NCI-H2081 (cell line): ENCODE measurements around the gene KCNIP2.

Experiments
- DNase-seq, 2 experiments: peaks; one replicate each; lab custom pipeline; 2025; lab: John Stamatoyannopoulos, UW

The KCNIP2 gene

GRCh38 chr10:101851411-101852116 is 8.0 kb upstream of the KCNIP2 start:
- no peak for DNase-seq

- DNase-seq: no peak
Measured at GRCh38 chr10:101850749-101851148, 7.1 kb upstream of the KCNIP2 start.

DNA sequence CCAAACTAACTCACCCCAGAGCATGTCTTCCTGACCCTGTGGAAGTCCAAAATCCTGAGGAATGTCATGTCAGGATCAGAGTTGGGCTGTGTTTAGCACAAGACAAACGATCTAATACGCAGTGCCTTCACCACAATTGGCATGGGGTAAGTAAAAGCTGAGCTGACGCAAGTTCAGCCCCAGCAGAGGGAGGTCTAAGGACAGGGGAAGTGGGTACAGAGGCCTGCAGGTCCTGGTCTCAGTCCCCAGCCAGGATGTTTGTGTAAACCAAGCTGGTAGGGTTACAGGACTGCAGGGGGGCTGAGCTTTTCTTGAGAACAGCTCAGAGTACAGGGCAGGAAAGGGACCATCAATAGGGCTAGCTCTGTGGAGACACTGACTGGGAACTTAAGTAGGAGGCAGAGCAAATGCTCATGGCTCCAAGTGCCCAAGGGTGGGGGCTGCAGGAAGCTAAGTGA is 5.3 kb upstream of the KCNIP2 start:
- DNase-seq: no peak

DNA sequence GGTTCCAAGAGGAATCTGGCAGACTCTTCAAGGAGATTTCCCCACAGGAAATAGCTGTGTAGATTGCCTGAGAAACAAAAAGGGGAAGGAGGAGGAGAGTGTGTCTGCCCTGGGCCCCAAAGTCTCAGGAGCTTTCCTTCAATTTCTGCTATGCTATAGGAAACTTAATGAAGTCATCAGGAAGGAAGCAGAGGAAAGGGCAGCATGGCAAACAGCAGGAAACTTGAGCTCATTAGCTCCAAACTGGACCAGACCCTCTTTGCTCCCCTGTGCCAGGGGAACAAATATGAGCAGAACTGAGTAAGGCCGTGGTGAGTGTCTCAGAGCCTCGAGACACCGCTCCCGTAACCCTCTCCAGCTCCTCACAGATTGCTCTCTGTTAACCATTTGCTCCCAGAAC is 4.8 kb upstream of the KCNIP2 start:
- no peak for DNase-seq

DNA sequence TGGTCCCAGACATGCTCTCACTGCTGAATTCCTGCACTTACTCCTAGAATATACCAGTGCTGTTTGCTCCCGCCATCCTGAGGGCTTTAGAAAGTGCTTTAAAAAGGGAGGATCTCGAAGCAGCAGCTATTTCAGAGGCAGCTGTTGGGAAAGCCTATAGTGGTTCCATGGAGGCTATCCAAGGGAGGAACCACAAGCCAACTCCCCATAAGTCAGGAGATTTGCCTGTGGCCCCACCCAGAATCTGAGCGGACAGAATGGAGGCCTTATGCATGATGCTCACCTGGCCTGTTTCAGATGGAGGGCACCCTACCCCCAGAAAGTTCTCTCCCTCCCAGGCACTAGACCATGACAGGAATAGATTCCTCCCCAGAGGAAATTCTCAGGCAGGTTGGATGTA is 2.3 kb upstream of the KCNIP2 start:
- DNase-seq: no peak

GRCh38 chr10:101841826-101842225 is 1.8 kb downstream of the KCNIP2 start:
- no peak for DNase-seq

DNA sequence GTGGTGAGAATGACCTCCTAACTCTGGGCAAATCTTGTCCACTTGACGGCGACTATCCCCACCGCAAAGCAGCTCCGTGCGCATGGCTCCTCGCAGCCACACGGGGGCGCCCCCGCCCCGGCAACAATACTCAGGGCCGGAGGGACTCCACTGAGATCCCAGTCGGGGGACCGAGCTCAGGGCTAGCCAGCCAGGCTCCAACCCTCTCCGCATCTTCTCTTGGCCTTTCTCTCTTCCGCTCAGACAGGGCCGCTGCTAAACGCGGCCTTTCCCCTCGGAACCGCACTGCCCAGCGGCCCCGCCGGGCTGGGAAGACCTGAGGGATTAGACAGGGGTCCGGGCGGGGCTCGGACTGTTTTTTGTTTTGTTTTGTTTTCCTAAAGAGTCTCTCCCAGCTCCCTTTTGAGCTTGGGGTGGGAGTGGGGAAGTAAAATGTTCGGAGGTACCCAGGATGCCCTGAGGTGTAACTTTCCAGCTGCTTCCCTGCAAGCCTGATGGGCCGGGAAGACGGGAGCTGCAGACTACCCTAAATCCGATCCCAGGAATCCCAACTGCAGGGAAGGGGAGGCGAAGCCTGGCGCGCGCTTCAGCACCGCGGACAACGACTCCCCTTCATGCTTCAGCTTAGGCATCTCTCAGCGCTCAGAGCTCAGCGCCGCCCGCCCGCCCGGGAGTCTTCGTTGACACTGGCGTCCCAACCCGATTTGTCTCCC is 2.7 kb downstream of the KCNIP2 start:
- peak; percentile 52 to 65 for DNase-seq

DNA sequence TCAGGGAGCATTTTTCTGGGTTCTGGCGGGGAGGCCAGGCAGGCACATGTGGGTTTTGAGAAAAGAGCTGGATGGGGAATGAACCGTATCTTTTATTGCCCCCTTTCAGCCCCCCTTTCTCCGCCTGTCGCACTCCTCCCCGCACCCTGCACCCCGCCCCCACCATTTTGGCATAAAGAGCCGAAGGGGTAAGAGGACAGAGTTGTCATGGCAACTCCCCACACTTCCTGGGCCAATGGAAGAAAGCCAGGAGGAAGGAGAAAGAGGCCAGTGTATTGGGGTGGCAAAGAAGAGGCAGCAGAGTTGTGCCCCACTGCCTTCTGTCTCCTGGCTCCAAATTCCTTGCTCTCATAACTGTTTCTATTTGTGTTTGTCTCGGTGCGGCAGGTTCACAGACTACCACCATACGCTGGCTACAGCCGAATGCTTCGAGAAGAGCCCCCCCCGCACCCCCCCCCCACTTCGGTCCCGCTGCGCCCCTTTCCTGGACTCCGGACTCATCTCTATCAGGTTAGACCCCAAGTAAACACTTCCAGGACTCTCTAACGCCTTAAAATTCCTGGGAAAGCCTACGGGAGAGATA is 3.4 kb downstream of the KCNIP2 start:
- peak in 1 of 2 experiments; percentile 13 for DNase-seq

- DNase-seq: peak; percentile 6 to 7
Measured at GRCh38 chr10:101839416-101840063, 4.1 kb downstream of the KCNIP2 start.

GRCh38 chr10:101839002-101839401 is 4.6 kb downstream of the KCNIP2 start:
- DNase-seq: no peak

- DNase-seq: no peak
Measured at GRCh38 chr10:101838416-101838970, 5.1 kb downstream of the KCNIP2 start.

- no peak for DNase-seq
Measured at GRCh38 chr10:101837748-101838147, 5.9 kb downstream of the KCNIP2 start.

- no peak for DNase-seq
Measured at GRCh38 chr10:101835362-101835761, 8.2 kb downstream of the KCNIP2 start.

- DNase-seq: no peak
Measured at GRCh38 chr10:101834341-101834740, 9.3 kb downstream of the KCNIP2 start.

DNA sequence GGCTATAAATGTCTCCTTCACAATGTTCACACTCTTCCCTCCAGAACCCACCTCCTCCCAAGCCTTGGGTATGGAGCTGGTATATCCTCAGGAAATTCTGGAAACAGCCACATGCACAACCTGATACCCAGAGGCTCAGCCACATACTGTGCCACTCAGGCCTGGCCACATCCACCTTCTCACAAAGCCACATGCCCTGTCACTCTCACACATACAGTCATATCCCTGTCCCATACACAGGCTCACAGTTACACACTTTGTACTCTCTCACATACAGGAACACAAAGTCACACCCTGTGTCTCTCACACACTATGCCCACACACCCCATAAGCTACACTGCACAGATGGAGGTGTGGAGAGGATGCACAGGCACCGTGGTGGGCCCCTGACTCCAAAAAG is 10.1 kb downstream of the KCNIP2 start:
- no peak for DNase-seq

- no peak for DNase-seq
Measured at GRCh38 chr10:101832325-101832771, 11.3 kb downstream of the KCNIP2 start.

DNA sequence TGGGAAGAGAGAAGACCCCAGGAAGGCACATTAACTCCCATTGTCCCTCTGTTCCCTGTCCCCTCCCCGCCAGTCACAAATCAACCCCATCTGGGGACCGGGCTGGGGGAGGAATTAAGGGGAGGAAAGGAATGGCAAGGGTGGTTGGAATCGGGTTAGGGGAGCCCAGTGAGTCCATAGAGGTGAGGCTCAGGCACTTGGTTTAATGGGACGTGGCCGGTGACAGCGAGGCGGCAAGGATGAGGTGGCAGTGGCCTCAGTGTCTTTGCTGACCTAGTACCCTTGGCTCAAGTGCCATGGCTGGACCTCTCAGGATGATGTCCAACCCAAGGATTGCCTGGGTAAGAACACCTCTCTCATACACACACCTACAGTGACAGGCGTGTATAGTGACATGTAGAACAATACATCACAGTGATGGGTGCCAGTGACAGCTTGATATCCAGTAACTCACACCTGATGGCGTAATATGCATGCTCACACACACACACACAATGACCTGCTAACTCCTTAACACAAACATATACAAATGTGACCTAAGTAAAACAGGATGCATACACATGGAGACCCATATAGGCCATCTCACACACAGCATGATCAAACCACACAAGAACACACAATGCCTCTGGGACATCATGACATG is 12.3 kb downstream of the KCNIP2 start:
- DNase-seq: no peak

- DNase-seq: peak; percentile 65 to 70
Measured at GRCh38 chr10:101830322-101831168, 13.1 kb downstream of the KCNIP2 start.

- DNase-seq: peak in 1 of 2 experiments; percentile 2
Measured at GRCh38 chr10:101829561-101830315, 13.9 kb downstream of the KCNIP2 start.
